ENCODE measurements around the gene CDH8.

DNA sequence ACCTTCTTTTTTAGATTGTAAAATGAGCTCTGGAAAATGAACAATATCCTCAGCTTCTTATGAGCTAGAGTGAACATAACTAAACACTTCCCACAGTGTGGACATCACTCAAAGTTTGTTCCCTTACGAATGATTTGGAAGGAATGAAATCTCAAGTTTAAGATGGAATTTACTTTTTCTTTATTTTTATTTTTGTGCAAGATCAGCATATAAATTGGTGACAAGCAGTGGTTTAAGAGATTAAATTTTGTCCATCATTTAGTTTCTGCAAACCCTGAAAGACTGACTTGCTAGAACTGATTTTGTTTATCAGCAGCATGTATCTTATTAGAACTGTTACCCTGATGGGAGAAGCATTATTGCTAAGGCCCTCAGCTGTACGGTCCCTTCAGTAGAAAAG lies 420.1 kb downstream of the CDH8 start:
- TF ChIP-seq POLR2AphosphoS5 (IDR thresholded peaks at IDR 0.05; ENCODE audit: low read depth, low read length) (no peak), TAF1 (IDR thresholded peaks at IDR 0.05; ENCODE audit: low read depth, low read length) (no peak)
